Measurements from ENCODE around the gene ERP44.
"Not testable (repeated sequence)": the region's sequence is repeated elsewhere in the genome, so short reads cannot be mapped to it uniquely, and the experiment has no call there.

The ERP44 gene

GRCh38 chr9:100098887-100099721 is at the start of gene ERP44, which contains the start of gene INVS:
ERP44 (minus strand) TSS chr9:100099000; CDS start chr9:100098840, 160 bp downstream.
INVS (plus strand) TSS chr9:100099243; CDS start chr9:100104522, 5,279 bp downstream.
- in situ Hi-C loops (cut with HindIII; ENCODE audit: low sequenced_read_pairs), result no loop called here
- peak; percentile 98 for DNase-seq (ENCODE audit: low read depth)
- TF ChIP-seq, protein P1, sequence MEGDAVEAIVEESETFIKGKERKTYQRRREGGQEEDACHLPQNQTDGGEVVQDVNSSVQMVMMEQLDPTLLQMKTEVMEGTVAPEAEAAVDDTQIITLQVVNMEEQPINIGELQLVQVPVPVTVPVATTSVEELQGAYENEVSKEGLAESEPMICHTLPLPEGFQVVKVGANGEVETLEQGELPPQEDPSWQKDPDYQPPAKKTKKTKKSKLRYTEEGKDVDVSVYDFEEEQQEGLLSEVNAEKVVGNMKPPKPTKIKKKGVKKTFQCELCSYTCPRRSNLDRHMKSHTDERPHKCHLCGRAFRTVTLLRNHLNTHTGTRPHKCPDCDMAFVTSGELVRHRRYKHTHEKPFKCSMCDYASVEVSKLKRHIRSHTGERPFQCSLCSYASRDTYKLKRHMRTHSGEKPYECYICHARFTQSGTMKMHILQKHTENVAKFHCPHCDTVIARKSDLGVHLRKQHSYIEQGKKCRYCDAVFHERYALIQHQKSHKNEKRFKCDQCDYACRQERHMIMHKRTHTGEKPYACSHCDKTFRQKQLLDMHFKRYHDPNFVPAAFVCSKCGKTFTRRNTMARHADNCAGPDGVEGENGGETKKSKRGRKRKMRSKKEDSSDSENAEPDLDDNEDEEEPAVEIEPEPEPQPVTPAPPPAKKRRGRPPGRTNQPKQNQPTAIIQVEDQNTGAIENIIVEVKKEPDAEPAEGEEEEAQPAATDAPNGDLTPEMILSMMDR (IDR thresholded peaks at IDR 0.05; ENCODE audit: low read depth, low read length, missing control alignments), result no peak
- H3K4me3 ChIP-seq (ENCODE audit: low read depth, low read length), result peak within 1 kb of the TSS; percentile 93

- in situ Hi-C loops (cut with HindIII; ENCODE audit: low sequenced_read_pairs); H3K4me3 ChIP-seq (ENCODE audit: low read depth, low read length); DNase-seq (ENCODE audit: low read depth): not testable (repeated sequence)
These were observed 47.2 kb upstream of the ERP44 start for GRCh38 chr9:100145976-100146375.

GRCh38 chr9:100145167-100145934 is 46.6 kb upstream of the ERP44 start:
- DNase-seq (ENCODE audit: low read depth); in situ Hi-C loops (cut with HindIII; ENCODE audit: low sequenced_read_pairs); H3K4me3 ChIP-seq (ENCODE audit: low read depth, low read length): not testable (repeated sequence)

- DNase-seq (ENCODE audit: low read depth); H3K4me3 ChIP-seq (ENCODE audit: low read depth, low read length); in situ Hi-C loops (cut with HindIII; ENCODE audit: low sequenced_read_pairs): not testable (repeated sequence)
These were observed 43.1 kb upstream of the ERP44 start for GRCh38 chr9:100141862-100142261.

DNA sequence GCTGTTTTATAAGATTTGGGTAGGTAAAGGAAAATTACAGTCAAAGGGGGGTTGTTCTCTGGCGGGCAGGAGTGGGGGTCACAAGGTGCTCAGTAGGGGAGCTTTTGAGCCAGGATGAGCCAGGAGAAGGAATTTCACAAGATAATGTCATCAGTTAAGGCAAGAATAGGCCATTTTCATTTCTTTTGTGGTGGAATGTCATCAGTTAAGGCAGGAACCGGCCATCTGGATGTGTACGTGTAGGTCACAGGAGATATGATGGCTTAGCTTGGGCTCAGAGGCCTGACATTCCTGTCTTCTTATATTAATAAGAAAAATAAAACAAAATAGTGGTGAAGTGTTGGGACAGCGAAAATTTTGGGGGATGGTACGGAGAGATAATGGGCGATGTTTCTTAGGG is 41.5 kb upstream of the ERP44 start:
- DNase-seq (ENCODE audit: low read depth); H3K4me3 ChIP-seq (ENCODE audit: low read depth, low read length); in situ Hi-C loops (cut with HindIII; ENCODE audit: low sequenced_read_pairs): not testable (repeated sequence)

GRCh38 chr9:100136799-100137198 is 38.0 kb upstream of the ERP44 start:
- DNase-seq (ENCODE audit: low read depth); in situ Hi-C loops (cut with HindIII; ENCODE audit: low sequenced_read_pairs); H3K4me3 ChIP-seq (ENCODE audit: low read depth, low read length): not testable (repeated sequence)

DNA sequence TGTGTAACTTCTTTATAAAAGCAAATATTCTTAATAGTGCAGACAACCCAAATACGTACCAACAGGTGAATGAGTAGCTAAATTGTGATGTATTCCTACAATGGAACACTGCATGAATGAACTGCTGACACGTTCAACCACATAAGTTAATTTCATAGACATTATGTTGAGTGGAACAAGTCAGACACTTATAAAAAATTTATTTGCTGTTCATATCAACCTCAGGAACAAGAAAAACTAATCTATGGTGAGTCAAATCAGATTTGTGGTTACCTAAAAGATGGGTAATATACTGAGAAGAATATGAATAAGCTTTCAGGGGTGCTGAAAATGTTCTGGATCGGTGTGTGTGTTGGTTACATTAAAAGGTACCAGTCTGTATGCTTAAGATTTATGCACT is 35.9 kb upstream of the ERP44 start:
- no peak overlapping the region for H3K4me3 ChIP-seq (ENCODE audit: low read depth, low read length)
- TF ChIP-seq, protein P1 (IDR thresholded peaks at IDR 0.05; ENCODE audit: low read depth, low read length, missing control alignments), result no peak
- no peak for DNase-seq (ENCODE audit: low read depth)
- in situ Hi-C loops (cut with HindIII; ENCODE audit: low sequenced_read_pairs), result no loop called here

GRCh38 chr9:100131875-100132430 is 33.2 kb upstream of the ERP44 start:
- DNase-seq (ENCODE audit: low read depth), result peak; percentile 2
- no peak overlapping the region for H3K4me3 ChIP-seq (ENCODE audit: low read depth, low read length)
- TF ChIP-seq, protein P1 (IDR thresholded peaks at IDR 0.05; ENCODE audit: low read depth, low read length, missing control alignments), result no peak
- in situ Hi-C loops (cut with HindIII; ENCODE audit: low sequenced_read_pairs), result no loop called here

DNA sequence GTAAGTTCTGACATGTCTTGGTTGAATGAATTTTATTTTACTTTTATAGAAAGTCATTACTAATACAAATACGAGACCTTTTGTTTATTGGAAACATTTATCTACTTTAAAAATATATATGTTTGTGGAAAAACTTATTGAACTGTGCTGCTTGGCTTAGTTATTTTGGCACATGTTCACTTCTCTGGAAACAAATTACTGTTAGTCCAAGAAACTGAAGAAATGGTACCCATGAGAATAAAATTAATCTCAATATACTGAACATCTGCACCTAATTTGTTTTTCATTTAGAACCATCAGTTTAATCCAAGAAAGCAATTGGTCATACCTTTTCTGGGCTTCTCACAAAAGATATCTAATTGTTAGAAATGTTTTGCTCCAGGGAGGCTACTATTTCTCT is 32.4 kb upstream of the ERP44 start:
- TF ChIP-seq, protein P1 (IDR thresholded peaks at IDR 0.05; ENCODE audit: low read depth, low read length, missing control alignments), result no peak
- H3K4me3 ChIP-seq (ENCODE audit: low read depth, low read length), result no peak overlapping the region
- DNase-seq (ENCODE audit: low read depth), result no peak
- in situ Hi-C loops (cut with HindIII; ENCODE audit: low sequenced_read_pairs), result no loop called here
